Smooth muscle cell (in vitro differentiated cells): ENCODE measurements around the gene TFF3. TPM values are rescaled to one million over a fixed set of nuclear protein-coding genes. Genes with fewer than 3 reads are reported as not detected.

Experiments used
- DNase-seq: peaks from one replicate; lab custom pipeline; 2025; ENCODE audit not compliant: unreplicated experiment; lab: John Stamatoyannopoulos, UW
- H2AFZ ChIP-seq: fragments of 200-600 bp; sonication (generic); 2 replicates; pipeline ENCODE4 v1.6.0; 2016; ENCODE audit warnings: antibody characterized with exemption, low read depth, mild to moderate bottlenecking
- H3F3A ChIP-seq: fragments of 200-600 bp; sonication (generic); 2 replicates; pipeline ENCODE4 v1.6.0; 2017; ENCODE audit warnings: antibody characterized with exemption, low read depth
- H3K27ac ChIP-seq: fragments of 200-600 bp; sonication (generic); 2 replicates; pipeline ENCODE4 v1.5.1; 2016; ENCODE audit warnings: low read depth, mild to moderate bottlenecking
- H3K27me3 ChIP-seq: fragments of 200-600 bp; sonication (generic); 2 replicates; pipeline ENCODE4 v1.6.1; 2016; ENCODE audit warnings: low read depth, mild to moderate bottlenecking
- H3K36me3 ChIP-seq: fragments of 200-600 bp; sonication (generic); 2 replicates; pipeline ENCODE4 v1.5.1; 2016; ENCODE audit warnings: low read depth
- H3K4me1 ChIP-seq: fragments of 200-600 bp; sonication (generic); 2 replicates; pipeline ENCODE4 v1.5.1; 2016; ENCODE audit warnings: low read depth
- H3K4me2 ChIP-seq: fragments of 200-600 bp; sonication (generic); 2 replicates; pipeline ENCODE4 v1.6.0; 2016; ENCODE audit warnings: mild to moderate bottlenecking
- H3K4me3 ChIP-seq: fragments of 200-600 bp; sonication (generic); 2 replicates; pipeline ENCODE4 v1.5.1; 2016; ENCODE audit warnings: mild to moderate bottlenecking
- H3K79me2 ChIP-seq: fragments of 200-600 bp; sonication (generic); 2 replicates; pipeline ENCODE4 v1.6.0; 2016; ENCODE audit warnings: low read depth, mild to moderate bottlenecking
- H3K9ac ChIP-seq: fragments of 200-600 bp; sonication (generic); 2 replicates; pipeline ENCODE4 v1.6.0; 2016; ENCODE audit warnings: low read depth
- H3K9me3 ChIP-seq: fragments of 200-600 bp; sonication (generic); replicated peaks from 2 replicates; pipeline ENCODE4 v1.5.1; 2016; ENCODE audit warnings: low read depth
- H4K20me1 ChIP-seq: fragments of 200-600 bp; sonication (generic); 2 replicates; pipeline ENCODE4 v1.6.0; 2016; ENCODE audit warnings: low read depth
- WGBS: methylation state at CpG from one replicate; pipeline ENCODE4 v1.1.7; 2016; ENCODE audit warnings: low lambda C conversion rate; 5-methylcytosine and 5-hydroxymethylcytosine counted together
- polyA plus RNA-seq: library from polyadenylated mRNA; unstranded; fragments of >200 nt; fragmentation: Nextera tagmentation; extraction: Ambion mirVana; gene quantifications from 2 replicates; pipeline ENCODE4 v1.2.1, GENCODE V29; 2016
- total RNA-seq: library from RNA; depleted of rRNA; stranded (reverse); fragments of >200 nt; gene quantifications from 2 replicates; pipeline ENCODE4 v1.2.3, GENCODE V29; 2014
- TF ChIP-seq, protein P1 (sequence below): fragments of 200-600 bp; sonication (generic); IDR thresholded peaks from 2 replicates; pipeline ENCODE4 v1.5.1; 2017; ENCODE audit warnings: borderline replicate concordance, mild to moderate bottlenecking, antibody characterized with exemption; ENCODE audit not compliant: insufficient read depth, poor library complexity, severe bottlenecking

Gene TFF3
- total and polyA plus RNA-seq, 2 experiments from 2014 or later, result 0.31 TPM; not detected in 1

DNA sequence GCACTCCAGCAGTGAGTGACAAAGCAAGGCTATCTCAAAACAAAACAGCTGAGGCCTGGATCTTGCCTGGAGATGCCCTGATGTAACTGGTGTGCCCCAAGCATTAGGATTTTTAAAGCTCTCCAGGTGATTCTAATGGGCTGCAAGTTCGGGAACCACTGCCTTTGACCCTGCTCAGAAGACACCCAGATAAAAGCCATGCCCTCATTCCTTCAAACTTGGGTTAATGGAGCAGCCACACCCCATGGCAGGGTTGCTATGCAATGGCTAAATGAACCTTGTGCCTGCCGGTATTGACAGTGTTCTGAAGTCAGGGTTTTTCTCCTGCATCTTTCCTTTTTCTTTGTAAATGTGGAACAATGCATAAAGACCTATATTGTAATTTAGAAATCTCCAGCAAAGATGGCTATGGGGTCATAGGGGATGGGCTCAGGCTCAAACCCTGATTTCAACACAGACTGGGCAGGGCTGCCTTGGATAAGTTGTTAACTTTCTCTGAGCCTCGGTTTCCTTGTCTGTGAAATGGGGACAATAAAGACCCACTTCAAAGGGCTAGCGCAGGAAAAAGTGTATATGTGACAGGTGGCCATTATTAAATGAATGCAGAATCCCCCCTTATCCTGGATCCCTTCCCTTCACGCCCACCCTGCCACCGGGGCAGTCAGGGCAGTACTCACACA, 453 bp downstream of the TFF3 start:
- DNase-seq, result no peak
- no peaks in the 10 kb centered on the region for H3K79me2 ChIP-seq
- no peaks in the 10 kb centered on the region for H3F3A ChIP-seq
- no peak overlapping the region for H3K9ac ChIP-seq
- no peak overlapping the region for H2AFZ ChIP-seq
- peaks cover 8% of the 10 kb centered on the region for H3K4me1 ChIP-seq
- TF ChIP-seq, protein P1, sequence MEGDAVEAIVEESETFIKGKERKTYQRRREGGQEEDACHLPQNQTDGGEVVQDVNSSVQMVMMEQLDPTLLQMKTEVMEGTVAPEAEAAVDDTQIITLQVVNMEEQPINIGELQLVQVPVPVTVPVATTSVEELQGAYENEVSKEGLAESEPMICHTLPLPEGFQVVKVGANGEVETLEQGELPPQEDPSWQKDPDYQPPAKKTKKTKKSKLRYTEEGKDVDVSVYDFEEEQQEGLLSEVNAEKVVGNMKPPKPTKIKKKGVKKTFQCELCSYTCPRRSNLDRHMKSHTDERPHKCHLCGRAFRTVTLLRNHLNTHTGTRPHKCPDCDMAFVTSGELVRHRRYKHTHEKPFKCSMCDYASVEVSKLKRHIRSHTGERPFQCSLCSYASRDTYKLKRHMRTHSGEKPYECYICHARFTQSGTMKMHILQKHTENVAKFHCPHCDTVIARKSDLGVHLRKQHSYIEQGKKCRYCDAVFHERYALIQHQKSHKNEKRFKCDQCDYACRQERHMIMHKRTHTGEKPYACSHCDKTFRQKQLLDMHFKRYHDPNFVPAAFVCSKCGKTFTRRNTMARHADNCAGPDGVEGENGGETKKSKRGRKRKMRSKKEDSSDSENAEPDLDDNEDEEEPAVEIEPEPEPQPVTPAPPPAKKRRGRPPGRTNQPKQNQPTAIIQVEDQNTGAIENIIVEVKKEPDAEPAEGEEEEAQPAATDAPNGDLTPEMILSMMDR, result no peak
- WGBS, result 85% methylated on average over 6 of the region's 6 CpGs
- no peaks in the 10 kb centered on the region for H4K20me1 ChIP-seq
- H3K27ac ChIP-seq, result no peak overlapping the region
- no peak overlapping the region for H3K4me2 ChIP-seq
- no peaks in the 10 kb centered on the region for H3K27me3 ChIP-seq
- H3K9me3 ChIP-seq, result no peaks in the 10 kb centered on the region
- H3K4me3 ChIP-seq, result no peak overlapping the region
- no peaks in the 10 kb centered on the region for H3K36me3 ChIP-seq

DNA sequence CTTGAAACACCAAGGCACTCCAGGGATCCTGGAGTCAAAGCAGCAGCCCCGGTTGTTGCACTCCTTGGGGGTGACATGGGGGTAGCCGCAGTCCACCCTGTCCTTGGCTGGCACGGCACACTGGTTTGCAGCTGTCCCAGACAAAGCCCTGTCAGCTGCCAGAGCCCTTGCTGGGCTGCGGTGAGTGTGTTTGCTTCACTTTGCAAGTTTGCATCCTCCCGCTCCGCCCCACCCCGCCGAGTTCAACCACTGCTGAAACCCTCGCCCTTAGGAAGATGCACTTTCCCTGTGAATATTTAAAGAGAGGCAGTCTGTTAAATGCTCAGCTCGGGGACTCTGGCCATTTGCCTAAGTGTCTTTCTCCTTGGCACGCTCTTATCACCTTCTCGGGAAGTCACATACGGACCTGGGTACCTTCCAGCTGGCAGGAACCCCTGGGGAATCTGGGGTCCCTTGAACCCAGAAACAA, 1.7 kb downstream of the TFF3 start:
- H3K36me3 ChIP-seq, result no peaks in the 10 kb centered on the region
- H3K9me3 ChIP-seq, result no peaks in the 10 kb centered on the region
- no peak overlapping the region for H2AFZ ChIP-seq
- H3K79me2 ChIP-seq, result no peaks in the 10 kb centered on the region
- TF ChIP-seq, protein P1, result no peak
- H3K4me2 ChIP-seq, result no peak overlapping the region
- WGBS, result 54% methylated on average over 13 of the region's 13 CpGs
- H3K9ac ChIP-seq, result no peak overlapping the region
- peaks cover 8% of the 10 kb centered on the region for H3K4me1 ChIP-seq
- no peak overlapping the region for H3K27ac ChIP-seq
- no peak for DNase-seq
- no peaks in the 10 kb centered on the region for H4K20me1 ChIP-seq
- H3K27me3 ChIP-seq, result no peaks in the 10 kb centered on the region
- no peaks in the 10 kb centered on the region for H3F3A ChIP-seq
- no peak overlapping the region for H3K4me3 ChIP-seq

DNA sequence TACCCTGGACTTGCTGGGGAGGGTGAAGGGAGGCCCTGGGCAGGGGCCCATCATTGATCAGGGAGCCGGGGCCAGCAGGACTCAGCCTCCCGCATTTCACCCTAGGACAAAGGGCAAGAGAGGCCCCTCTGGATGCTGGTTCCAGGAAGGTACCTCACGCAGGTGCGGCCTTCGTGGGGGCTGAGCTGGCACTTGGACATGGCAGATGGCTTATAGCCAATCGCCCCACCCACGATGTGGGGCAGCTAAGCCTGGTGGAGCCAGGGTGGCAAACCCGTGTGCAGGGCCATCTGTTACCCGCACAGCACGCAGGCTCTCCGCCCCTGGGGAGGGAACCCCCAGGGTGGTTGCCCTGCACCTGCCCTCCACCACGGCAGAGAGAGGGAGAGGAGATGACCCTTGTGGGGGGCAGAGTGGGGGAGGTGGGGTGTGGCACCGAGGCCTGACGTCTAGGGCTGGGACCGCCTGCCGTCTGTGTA, 2.5 kb downstream of the TFF3 start:
- Histone ChIP-seq H3K4me2 (no peak overlapping the region), H3K4me1 (peaks cover 8% of the 10 kb centered on the region), H3K79me2 (no peaks in the 10 kb centered on the region), H3K36me3 (no peaks in the 10 kb centered on the region), H3K4me3 (no peak overlapping the region), H4K20me1 (no peaks in the 10 kb centered on the region), H3K9ac (no peak overlapping the region), H3K27me3 (no peaks in the 10 kb centered on the region), H3F3A (no peaks in the 10 kb centered on the region), H3K9me3 (no peaks in the 10 kb centered on the region), H3K27ac (no peak overlapping the region), H2AFZ (no peak overlapping the region)
- DNase-seq, result no peak
- TF ChIP-seq, protein P1, result no peak
- WGBS, result 97% methylated on average over 11 of the region's 16 CpGs
